Limb (tissue), 2 donors: ENCODE measurements around the gene TDRD10.

Source experiments
- DNase-seq, 2 donors: peaks; one replicate each; pipeline ENCODE4 v3.0.0-alpha.2; 2016; ENCODE audit errors: extremely low spot score in 2 of 2

Gene TDRD10, protein sequence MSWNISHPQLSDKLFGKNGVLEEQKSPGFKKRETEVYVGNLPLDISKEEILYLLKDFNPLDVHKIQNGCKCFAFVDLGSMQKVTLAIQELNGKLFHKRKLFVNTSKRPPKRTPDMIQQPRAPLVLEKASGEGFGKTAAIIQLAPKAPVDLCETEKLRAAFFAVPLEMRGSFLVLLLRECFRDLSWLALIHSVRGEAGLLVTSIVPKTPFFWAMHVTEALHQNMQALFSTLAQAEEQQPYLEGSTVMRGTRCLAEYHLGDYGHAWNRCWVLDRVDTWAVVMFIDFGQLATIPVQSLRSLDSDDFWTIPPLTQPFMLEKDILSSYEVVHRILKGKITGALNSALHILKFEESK

DNA sequence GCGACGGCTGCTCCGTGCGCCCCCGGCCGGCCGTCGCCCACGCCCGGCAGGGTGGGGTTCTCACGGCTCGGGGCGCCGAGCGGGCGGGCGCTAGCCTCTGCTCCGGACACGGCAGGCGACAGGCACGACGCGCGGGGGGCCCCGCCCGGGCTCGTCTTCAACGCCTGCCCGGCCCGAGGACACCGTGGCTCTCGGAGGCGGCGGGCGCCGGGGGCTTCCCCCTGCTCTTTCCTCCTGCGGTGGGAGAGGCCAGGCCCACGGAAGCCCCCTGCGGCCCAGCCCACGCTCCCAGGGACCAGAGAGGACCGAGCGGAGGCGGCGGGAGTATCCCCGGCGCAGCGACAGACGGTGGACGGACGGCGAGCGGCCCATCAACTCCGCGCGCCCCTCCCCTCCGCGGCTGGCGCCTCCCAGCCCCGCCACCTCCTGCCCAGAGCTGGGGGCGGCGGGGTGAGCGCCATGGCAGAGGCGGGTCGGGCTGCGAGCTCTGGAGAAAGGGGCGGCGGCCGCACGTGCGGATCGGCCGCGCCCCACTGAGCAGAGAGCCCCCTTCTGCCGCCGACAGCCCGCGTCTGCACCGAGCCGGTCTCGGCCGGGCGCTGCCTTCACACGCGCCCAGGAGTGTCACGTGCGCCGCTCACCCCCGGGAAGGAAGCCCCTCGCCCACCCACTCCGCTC, at the start of gene TDRD10, which contains the start of gene SHE:
Gene TDRD10, plus strand, starts transcription at position 154 of the 678 bp plus-strand sequence. CDS start 4,685 bp downstream, outside the sequence.
Gene SHE, minus strand, starts transcription at position 347 of the 678 bp plus-strand sequence. CDS start 386 bp downstream, outside the sequence.
- DNase-seq, result peak in 1 of 2 donors; percentile 44

DNA sequence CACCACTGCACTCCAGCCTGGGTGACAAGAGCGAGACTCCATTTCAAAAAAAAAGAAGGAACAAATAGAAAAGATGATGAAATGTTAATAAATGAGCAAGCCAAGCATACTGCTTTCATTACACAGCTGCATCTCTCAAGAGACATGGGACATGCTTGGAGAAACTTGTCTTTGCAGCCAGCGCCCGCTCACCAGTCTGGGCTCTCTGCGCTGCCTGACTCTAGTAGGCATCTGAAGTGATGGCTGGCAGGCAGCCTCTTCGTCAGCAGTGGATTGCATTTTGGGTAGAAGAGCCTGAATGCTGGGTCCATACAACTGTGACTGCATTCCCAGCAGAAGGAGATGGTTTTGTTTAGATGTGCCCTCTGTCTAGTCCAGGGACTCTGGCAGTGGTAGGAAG, 48.9 kb upstream of the TDRD10 start:
- no peak for DNase-seq

DNA sequence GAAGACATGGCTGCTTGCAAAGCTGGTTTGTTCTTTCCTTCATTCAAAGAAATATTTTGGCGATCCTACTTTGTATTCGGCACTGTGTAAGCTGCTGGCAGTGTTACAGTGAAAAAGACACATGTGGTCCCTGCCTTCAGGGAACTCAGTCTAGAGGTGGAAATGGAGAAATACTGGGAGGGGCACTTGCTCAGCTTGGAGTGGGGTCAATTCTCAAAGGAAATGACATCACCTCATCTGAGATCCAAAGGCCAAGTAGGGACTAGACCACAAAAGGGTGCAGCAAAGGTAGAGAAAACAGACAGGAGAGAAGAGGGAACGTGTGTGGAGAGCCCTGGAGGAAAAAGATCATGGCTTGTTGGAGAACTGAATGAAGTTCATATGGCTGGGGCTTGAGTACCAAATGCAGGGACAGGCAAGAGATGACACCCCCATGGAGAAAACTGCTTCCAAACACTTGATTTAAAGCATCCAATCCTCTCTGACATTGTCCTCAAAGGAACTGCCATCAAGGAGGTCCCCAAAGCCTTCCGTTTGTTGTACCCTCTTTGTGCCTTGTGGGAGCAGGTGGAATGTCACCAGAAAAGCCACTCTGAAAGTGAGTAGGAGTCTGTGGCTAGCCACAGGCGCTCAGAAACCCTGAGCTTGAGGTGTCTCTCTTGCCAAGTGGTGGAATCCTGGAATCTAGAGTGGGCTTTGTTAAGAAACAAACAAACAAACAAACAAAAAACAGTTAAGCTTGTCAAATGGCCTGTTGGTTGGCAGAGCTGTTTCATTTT, 48.3 kb upstream of the TDRD10 start:
- no peak for DNase-seq

DNA sequence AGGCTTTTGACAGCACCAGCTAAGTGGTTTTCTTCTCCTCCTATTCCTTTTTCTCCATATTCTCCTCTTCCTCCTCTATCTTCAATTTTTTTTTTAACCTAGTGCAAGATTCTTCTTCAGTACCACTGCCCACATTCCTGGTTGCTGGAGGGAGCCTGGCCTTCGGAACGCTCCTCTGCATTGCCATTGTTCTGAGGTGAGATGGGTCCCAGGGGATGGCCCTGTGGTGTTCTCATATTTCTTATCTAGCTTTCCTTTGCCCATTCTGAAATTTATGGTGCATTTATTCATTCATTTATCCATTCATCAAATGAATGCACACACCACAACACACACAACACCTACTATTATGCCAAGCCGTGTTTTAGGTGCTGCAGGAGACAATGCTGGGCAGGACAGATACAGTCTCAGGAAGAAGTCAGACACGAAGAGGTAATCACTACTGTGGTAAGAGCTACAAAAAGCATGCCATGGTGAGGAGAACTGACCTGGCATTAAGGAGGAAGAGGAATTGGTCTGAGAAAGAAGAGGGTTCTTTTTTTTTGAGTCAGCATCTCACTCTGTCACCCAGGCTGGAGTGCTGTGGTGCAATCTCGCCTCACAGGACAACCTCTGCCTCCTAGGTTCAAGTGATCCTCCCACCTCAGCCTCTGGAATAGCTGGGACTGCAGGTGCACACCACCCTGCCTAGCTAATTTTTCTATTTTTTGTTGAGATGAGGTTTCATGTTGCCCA, 47.5 kb upstream of the TDRD10 start:
- DNase-seq, result no peak

DNA sequence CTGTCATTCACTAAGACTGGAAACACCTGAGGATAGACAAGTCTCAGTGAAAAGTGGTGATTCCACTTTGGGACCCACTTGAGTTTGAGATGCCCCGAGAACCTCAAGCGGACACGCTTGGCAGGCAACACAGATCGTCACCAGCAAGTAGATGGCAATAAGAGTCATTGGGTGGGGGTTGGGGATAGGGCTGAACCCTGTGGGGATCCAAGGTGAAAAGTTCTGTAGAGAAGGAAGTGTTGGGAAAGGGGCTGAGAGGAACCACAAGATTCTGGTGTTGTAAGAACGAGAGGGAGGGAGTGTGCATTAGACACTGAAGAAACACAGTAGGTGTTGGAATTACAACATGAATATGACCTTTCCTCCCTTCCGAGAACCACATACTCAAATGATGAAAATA, 45.4 kb upstream of the TDRD10 start:
- DNase-seq, result no peak

DNA sequence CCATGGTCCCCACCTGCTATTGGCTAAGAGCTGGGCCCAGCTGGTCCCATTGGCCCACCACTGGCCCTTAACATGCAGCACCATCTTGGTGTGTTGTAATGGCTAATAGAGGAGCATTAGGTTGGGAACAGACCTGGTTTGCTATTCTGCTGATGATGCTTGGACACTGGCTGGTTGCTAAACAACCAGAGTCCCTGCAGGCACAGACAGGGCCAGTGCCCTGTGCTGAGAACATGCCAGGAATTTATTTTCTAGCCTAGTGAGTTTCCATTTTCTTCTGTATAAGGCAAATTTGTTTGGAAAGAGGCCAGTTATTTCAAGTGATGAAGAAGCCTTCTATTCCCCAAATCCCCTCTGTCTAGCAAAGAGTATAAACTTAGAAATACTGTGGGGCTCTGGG, 42.9 kb upstream of the TDRD10 start:
- DNase-seq, result no peak

DNA sequence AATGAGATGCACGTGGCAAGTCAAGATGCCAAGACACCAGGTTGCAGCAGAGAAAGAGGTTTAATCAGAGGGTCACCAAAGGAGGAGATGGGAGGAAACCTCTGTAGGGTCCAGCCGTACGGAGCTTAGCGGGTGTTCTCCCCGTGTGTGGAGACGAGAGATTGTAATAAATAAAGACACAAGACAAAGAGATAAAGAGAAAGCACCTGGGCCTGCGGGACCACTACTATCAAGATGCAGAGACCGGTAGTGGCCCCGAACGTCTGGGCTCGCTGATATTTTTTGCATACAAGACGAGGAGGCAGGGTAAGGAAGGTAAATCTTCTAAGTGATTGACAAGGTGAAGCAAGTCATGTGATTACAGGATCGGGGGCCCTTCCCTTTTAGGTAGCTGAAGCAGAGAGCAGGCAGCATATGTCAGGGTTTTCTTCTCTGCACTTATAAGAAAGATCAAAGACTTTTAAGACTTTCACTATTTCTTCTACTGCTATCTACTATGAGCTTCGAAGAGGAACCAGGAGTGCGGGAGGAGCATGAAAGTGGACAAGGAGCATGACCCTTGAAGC, 41.2 kb upstream of the TDRD10 start:
- DNase-seq, result no peak

DNA sequence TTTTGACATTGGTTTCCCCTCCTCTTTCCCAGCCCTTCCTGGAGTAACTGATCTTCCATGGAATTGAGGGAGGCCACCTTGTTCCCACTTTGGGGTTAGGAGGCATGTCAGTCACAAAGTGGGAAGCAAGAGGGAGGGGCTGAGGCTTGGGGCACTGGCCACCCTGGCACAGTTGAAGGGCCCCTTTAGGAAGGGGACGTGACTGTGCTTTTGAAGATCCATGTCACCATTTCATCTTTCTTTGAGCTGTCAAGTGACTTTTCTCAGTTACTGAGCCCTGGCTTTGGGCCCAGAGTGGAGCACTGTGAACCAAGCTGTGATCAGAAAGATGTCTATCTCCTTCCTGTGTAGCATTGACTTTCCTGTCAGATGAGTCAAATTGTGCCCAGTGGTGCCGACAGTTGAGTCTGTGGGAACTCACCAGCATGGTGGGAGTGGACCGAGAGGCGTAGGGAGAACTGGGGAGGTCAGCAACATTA, 38.5 kb upstream of the TDRD10 start:
- no peak for DNase-seq

DNA sequence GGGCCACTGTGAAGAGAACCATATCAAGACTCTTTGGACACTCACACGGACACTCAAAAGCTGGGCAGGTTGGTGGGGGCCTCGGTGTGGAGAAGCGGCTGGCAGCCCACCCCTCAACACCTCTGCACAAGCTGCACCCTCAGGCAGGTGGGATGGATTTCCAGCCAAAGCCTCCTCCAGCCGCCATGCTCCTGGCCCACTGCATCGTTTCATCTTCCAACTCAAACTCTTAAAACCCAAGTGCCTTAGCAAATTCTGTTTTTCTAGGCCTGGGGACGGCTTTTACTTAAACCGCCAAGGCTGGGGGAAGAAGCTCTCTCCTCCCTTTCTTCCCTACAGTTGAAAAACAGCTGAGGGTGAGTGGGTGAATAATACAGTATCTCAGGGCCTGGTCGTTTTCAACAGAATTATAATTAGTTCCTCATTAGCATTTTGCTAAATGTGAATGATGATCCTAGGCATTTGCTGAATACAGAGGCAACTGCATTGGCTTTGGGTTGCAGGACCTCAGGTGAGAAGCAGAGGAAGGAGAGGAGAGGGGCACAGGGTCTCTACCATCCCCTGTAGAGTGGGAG, 36.3 kb upstream of the TDRD10 start:
- no peak for DNase-seq

DNA sequence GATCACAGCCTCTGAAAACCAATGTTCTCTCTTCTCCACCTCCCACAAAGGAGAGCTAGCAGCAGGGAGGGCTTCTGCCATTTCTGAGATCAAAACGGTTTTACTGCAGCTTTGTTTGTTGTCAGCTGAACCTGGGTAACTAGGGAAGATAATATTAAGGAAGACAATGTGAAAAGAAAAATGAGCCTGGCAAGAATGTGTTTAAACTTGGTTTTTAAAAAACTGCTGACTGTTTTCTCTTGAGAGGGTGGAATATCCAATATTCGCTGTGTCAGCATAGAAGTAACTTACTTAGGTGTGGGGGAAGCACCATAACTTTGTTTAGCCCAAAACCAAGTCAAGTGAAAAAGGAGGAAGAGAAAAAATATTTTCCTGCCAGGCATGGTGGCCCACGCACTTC, 35.8 kb upstream of the TDRD10 start:
- DNase-seq, result no peak

DNA sequence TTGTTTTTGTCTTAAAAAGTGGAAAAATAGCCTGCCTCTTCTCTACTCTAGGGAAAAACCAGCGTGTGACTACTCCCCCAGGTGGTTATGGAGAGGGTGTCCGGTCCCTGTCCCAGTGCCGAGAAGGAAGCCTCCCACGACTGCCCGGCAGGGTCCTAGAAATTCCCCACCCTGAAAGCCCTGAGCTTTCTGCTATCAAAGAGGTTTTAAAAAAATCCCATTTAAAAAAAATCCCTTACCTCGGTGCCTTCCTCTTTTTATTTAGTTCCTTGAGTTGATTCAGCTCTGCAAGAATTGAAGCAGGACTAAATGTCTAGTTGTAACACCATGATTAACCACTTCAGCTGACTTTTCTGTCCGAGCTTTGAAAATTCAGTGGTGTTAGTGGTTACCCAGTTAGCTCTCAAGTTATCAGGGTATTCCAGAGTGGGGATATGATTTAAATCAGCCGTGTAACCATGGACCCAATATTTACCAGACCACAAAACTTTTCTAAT, 35.0 kb upstream of the TDRD10 start:
- DNase-seq, result no peak

DNA sequence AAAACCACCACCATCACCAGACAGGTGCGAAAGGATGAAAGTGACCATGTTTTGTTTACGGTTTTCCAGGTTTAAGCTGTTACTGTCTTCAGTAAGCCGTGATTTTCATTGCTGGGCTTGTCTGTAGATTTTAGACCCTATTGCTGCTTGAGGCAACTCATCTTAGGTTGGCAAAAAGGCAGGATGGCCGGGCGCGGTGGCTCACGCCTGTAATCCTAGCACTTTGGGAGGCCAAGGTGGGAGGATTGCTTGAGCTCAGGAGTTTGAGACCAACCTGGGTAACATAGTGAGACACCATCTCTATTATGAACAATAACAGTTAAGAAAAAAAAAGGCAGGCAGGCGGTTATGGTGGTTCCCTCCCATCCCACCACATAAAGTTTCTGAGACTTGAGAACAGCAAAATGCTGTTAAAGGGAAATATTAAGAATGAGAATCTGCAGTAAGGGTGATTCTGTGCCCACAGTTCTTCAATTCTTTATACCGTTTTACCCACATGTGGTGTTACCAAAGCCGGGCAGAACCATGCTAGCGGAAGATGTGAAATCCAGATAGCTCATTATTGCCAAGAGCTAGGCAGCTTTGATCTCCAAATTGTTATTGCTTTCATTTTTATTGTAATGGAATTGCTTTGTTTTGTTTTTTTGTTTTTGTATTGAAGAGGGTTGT, 34.5 kb upstream of the TDRD10 start:
- no peak for DNase-seq

DNA sequence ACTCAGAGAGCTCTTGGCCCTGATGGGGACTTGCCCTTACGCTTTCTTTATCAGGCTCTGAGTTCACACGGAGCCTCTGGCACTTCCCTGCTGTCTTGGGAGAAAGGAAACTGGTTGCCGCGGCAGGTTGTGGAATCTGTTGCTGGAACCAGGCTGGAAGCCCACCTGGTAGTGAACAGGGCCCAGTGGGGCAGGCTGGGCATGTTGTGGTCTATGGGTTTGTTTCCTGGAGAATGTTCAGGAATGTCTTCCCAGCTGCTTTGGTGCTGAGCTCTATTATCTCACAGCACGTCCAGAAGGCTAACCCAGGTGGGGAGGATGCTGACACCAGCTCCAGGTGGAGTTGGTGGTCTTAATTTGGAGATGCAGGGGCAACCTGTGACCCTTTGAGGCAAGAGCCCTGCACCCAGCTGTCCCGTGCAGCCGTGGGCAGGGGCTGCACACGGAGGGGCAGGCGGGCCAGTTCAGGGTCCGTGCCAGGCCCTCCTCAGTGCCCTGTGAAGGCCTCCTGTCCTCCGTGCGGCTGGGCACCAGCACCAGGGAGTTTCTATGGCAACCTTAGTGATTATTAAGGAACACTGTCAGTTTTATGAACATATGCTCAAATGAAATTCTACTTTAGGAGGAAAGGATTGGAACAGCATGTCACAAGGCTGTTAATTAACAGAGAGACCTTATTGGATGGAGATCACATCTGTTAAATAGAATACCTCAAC, 33.3 kb upstream of the TDRD10 start:
- no peak for DNase-seq

DNA sequence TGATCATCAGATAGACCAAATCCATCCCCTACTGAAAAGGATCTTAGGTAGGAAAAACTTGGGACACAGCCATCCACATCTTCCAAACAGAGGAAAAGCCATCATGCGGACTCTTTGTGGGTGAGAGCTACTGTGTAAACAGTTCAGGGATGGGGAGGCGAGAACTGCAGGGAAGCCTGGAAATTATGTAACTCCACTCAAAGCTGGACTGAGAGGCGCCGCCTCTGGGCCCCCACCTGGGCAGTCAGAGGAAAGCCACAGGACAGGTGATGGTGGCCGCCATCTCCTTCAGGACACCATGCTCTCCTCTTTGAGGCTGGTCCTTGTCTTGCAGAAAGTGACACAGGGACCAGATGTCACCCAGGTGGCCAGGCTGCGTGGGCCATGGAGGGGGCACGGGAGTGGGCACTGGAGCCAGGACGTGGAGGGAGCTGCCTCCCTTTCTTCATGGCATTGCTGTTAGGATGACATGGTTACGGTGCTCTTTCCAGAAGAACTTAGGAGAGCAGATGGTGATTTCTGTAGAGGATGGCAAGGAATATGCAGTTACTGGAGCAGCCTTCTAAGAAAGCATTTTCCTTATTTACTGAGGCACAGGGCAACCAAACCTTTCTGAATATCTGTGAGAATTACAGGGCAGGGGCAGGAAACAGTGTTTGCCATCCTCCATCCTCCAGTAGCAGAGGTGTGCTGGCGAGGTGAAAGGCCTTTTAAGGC, 32.0 kb upstream of the TDRD10 start:
- DNase-seq, result no peak

DNA sequence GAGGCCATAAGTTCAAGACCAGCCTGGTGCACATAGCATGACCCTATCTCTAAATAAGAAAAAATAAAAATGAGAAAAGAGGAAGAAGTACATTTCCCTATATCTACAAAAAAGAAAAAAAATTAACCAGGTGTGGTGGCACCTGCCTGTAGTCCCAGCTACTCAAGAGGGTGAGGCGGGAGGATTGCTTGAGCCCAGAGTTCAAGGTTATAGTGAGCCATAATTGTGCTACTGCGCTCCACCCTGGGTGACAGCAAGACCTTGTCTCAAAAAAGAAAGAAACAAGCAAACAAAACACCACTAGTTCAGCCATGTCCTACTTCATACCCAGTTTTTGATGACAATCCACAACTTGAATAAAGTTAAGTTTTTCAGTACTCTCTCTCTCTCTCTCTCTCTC, 30.7 kb upstream of the TDRD10 start:
- DNase-seq, result no peak

DNA sequence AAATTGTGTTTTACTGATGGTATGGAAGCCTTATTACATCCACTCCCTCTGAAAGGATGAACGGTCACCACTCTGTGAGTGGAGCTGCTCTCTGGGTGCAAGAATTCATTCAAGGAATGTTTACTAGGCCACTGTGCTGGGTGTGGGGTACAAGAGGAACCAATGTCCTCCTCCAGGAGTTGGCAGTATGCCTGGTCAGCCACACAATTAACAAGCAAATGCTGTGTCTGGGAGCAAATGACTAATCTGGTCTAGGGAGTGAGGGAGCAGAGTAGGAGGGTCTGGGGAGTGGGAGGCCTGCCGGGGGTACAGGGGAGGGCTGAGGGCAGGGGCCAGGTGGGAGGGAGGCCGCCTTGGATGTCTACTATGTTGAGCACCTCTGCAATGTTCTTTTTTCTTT, 27.2 kb upstream of the TDRD10 start:
- DNase-seq, result no peak

DNA sequence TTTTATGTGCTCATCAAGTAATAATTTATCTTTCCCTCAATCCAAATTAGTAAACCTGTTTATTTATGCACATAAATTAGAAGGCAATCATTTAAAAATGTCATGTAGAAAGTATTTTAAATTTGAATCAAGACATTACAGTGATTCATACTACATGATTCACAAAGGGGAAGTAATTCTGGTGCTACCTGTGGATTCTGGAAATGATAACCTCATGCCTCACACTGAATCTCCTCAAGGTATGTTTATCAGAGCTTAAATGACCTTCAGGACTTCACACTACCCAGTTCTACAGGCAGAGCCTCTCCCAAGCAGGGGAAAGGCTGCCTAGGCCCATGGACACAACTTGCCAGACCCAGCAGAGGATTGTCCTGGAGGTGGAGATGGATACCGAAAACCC, 25.2 kb upstream of the TDRD10 start:
- DNase-seq, result no peak

DNA sequence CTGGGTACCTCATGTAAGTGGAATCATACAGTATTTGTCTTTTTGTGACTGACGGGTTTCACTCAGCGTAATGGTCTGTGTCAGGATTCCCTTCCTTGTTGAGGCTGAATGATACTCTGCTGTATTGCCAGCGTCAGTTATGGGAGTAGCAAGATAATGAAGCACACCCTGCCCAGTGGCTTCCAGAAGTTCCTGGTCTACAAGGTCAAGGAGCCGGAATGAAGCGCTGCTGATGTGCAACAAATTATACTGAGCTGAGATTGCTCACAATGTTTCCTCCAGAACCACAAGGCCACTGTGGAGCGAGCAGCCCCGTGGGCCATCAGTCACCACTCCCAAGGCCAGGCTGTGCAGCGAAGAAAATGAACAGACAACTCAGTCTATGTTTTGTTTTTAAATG, 24.0 kb upstream of the TDRD10 start:
- DNase-seq, result no peak

DNA sequence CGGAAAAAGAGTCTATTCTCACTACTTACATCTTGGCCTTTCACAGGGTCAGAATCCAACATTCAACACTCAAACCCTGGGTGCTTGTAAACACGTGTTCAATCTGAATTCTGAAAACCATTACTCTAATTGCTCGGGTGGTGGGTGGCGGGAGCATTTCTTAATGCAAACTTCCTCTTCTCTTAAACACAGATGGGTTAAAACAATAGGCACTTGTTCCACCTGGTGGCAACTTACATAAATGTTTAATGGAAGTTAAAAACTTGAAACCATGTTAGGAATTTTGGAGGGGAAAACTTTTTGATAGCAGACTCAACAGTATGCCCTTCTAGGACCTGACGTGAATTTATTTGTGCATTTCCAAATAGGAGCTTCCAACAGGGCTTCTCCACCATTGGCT, 23.4 kb upstream of the TDRD10 start:
- no peak for DNase-seq
